Measurements from ENCODE around the gene ZFYVE19.
"Not testable (repeated sequence)": the region's sequence is repeated elsewhere in the genome, so short reads cannot be mapped to it uniquely, and the experiment has no call there.

Gene ZFYVE19

DNA sequence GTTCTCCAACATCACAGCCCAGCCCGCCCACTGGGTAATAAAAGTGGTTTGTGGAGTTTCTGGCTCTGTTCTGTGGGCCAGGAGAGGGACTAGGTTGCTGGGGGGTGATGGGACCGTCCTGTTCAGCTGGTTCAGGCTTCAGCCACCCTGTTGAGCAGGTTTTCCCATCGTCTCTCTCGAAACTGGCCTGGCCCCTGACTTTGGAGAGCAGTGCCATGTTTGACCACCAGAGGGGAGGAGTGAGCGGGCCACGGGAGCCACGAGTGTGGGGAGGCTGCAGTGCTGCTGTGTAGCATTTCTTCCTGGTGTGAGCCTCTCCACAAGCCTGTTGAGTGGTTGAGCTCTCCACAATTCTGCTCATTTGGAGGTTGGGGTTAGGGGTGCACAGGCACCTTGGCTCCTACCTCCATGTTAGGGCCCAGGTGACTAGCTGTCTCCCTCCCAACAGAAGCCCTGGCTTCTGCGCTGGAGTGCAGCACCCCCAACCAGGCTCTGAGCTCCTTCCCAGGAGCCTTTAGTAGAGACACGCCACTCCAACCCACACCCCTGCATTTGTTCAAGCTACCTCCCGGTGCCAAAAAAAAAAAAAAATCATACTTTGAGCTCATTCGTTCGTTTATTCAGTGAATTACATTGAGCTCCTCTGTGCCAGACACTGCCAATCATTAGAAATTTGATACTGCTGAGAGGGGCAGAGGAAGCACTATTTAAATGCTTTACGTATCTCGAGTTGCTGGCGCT, 50.9 kb downstream of the ZFYVE19 start:
- H3K4me3 ChIP-seq (ENCODE audit: insufficient read depth, low read depth, low read length, poor library complexity, severe bottlenecking), result no peak overlapping the region
- no peak overlapping the region for H3K27ac ChIP-seq (ENCODE audit: insufficient read depth, low read length, poor library complexity, severe bottlenecking)
- DNase-seq, result peak; percentile 53 to 57 (median 54)
- no peaks in the 10 kb centered on the region for H3K36me3 ChIP-seq (ENCODE audit: control insufficient read depth, insufficient read depth, low read length)
- H3K9me3 ChIP-seq (ENCODE audit: control insufficient read depth, low read length), result no peaks in the 10 kb centered on the region
- H3K4me1 ChIP-seq (ENCODE audit: control insufficient read depth, insufficient read depth, low read length, poor library complexity, severe bottlenecking), result peaks cover 3% of the 10 kb centered on the region
- H3K27me3 ChIP-seq (replicated peaks; ENCODE audit: control insufficient read depth, insufficient read depth, low read length, poor library complexity, severe bottlenecking), result no peaks in the 10 kb centered on the region

DNA sequence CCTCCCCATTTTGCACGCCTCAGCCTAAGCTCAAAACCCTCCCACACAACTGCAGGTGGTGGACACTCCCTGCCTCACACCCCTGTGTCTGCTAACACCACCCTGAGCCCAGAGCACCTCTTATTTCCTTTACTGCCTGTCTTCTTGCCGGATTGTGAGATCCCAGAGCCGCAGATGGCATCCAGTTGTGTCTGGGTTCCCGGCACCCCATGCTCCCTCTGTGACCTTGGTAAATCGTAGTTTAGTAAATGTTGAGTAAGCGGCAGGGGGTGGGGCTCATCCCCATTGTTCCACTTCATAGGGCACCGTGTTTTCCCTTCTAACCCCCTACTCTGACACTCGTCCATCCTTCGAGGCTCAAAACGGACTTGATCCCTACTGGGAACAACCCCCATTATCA, 51.8 kb downstream of the ZFYVE19 start:
- no peak for DNase-seq
- no peaks in the 10 kb centered on the region for H3K9me3 ChIP-seq (ENCODE audit: control insufficient read depth, low read length)
- H3K27ac ChIP-seq (ENCODE audit: insufficient read depth, low read length, poor library complexity, severe bottlenecking), result no peak overlapping the region
- H3K4me3 ChIP-seq (ENCODE audit: insufficient read depth, low read depth, low read length, poor library complexity, severe bottlenecking), result no peak overlapping the region
- H3K4me1 ChIP-seq (ENCODE audit: control insufficient read depth, insufficient read depth, low read length, poor library complexity, severe bottlenecking), result peaks cover 3% of the 10 kb centered on the region
- no peaks in the 10 kb centered on the region for H3K36me3 ChIP-seq (ENCODE audit: control insufficient read depth, insufficient read depth, low read length)
- no peaks in the 10 kb centered on the region for H3K27me3 ChIP-seq (replicated peaks; ENCODE audit: control insufficient read depth, insufficient read depth, low read length, poor library complexity, severe bottlenecking)

DNA sequence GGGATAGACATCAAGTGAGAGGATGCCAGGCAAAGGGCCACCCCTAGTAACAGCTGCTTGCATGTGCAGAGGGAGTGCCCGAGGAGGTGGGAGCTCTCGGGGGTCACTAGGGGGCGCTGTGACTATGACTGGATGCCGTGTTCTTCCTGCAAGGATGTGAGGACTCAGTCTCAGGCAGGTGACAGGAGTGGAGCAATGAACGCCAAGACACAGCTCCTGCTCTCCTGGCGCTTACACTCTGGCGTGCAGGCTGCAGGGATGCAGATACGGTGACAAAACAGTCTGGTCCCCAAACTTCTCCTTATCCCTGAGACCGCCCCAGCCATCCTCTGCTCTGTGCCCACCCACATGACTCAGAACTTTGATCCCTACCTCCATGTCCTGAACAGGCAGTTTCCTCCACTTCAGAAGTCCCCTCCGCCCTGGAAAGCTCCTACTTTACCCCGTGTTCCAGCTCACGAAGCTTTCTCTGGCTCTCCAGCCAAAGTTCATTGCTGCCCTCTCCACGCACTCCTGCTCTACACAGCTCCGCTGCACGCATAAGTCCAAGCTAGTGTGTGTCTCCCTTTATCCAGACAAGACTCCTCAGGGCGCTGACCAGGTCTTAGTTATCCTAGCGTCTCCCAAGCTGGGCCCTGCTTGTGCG, 52.4 kb downstream of the ZFYVE19 start:
- H3K27ac ChIP-seq (ENCODE audit: insufficient read depth, low read length, poor library complexity, severe bottlenecking), result no peak overlapping the region
- no peaks in the 10 kb centered on the region for H3K36me3 ChIP-seq (ENCODE audit: control insufficient read depth, insufficient read depth, low read length)
- H3K9me3 ChIP-seq (ENCODE audit: control insufficient read depth, low read length), result no peaks in the 10 kb centered on the region
- H3K4me3 ChIP-seq (ENCODE audit: insufficient read depth, low read depth, low read length, poor library complexity, severe bottlenecking), result no peak overlapping the region
- H3K4me1 ChIP-seq (ENCODE audit: control insufficient read depth, insufficient read depth, low read length, poor library complexity, severe bottlenecking), result peaks cover 3% of the 10 kb centered on the region
- H3K27me3 ChIP-seq (replicated peaks; ENCODE audit: control insufficient read depth, insufficient read depth, low read length, poor library complexity, severe bottlenecking), result no peaks in the 10 kb centered on the region
- peak; percentile 58 to 62 (median 62) for DNase-seq

DNA sequence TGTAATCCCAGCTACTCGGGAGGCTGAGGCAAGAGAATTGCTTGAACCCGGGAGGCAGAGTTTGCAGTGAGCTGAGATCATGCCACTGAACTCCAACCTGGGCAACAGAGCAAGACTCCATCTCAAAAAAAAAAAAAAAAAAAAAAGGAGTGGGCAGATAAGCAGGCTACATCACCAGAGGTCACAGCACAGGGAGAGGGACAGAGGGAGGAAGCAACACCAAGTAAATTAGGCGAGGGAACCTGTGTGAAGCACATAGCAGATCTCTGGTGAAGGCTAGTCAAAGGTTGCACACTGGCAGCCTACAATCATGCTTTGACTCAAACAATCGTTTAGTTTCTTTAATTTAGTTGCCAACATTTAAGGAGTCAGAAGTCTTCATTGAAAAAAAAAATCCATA, 54.3 kb downstream of the ZFYVE19 start:
- H3K27ac ChIP-seq (ENCODE audit: insufficient read depth, low read length, poor library complexity, severe bottlenecking); H3K9me3 ChIP-seq (ENCODE audit: control insufficient read depth, low read length); H3K4me3 ChIP-seq (ENCODE audit: insufficient read depth, low read depth, low read length, poor library complexity, severe bottlenecking); DNase-seq; H3K36me3 ChIP-seq (ENCODE audit: control insufficient read depth, insufficient read depth, low read length); H3K4me1 ChIP-seq (ENCODE audit: control insufficient read depth, insufficient read depth, low read length, poor library complexity, severe bottlenecking); H3K27me3 ChIP-seq (replicated peaks; ENCODE audit: control insufficient read depth, insufficient read depth, low read length, poor library complexity, severe bottlenecking): not testable (repeated sequence)

DNA sequence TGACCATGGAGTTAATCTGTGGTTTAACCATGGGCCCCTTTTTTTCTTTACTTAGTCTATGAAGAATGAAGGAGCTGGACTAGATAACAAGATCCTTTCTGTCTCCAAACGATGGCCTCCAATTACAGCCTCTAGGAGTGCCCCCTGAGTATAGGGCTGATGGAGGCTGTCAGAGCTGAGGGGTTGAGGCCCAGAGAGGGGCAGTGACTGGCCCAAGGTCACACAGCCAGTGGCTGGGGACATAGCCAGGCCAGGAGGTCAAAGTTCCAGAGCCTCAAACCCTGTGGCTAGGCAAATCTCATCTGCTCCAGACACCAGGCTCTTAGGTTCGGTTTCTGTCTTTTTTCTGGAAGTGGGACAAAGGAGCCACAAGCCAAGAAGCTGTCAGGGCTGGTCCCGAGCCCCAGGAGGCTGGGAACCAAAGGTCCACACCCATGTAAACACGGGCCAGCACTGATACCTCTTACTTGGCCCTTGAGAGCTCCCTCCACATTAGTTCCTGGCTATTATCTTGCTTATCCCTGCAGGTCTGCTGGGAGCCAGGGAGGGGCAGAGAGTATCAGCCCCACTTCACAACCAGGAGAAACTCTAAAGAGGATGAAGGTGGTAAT, 56.9 kb downstream of the ZFYVE19 start:
- no peaks in the 10 kb centered on the region for H3K27me3 ChIP-seq (replicated peaks; ENCODE audit: control insufficient read depth, insufficient read depth, low read length, poor library complexity, severe bottlenecking)
- no peaks in the 10 kb centered on the region for H3K9me3 ChIP-seq (ENCODE audit: control insufficient read depth, low read length)
- no peak overlapping the region for H3K27ac ChIP-seq (ENCODE audit: insufficient read depth, low read length, poor library complexity, severe bottlenecking)
- no peak for DNase-seq
- no peaks in the 10 kb centered on the region for H3K36me3 ChIP-seq (ENCODE audit: control insufficient read depth, insufficient read depth, low read length)
- H3K4me1 ChIP-seq (ENCODE audit: control insufficient read depth, insufficient read depth, low read length, poor library complexity, severe bottlenecking), result peaks cover 3% of the 10 kb centered on the region
- H3K4me3 ChIP-seq (ENCODE audit: insufficient read depth, low read depth, low read length, poor library complexity, severe bottlenecking), result no peak overlapping the region

All from effector memory CD4-positive, alpha-beta T cell (primary cell).